NCI-H748 (cell line): ENCODE measurements around the gene SGPL1.

Experiments used
- DNase-seq: peaks from one replicate; lab custom pipeline; 2025; ENCODE audit not compliant: unreplicated experiment; lab: John Stamatoyannopoulos, UW

The SGPL1 gene

GRCh38 chr10:70905071-70906021 lies 89.6 kb downstream of the SGPL1 start:
- no peak for DNase-seq

DNA sequence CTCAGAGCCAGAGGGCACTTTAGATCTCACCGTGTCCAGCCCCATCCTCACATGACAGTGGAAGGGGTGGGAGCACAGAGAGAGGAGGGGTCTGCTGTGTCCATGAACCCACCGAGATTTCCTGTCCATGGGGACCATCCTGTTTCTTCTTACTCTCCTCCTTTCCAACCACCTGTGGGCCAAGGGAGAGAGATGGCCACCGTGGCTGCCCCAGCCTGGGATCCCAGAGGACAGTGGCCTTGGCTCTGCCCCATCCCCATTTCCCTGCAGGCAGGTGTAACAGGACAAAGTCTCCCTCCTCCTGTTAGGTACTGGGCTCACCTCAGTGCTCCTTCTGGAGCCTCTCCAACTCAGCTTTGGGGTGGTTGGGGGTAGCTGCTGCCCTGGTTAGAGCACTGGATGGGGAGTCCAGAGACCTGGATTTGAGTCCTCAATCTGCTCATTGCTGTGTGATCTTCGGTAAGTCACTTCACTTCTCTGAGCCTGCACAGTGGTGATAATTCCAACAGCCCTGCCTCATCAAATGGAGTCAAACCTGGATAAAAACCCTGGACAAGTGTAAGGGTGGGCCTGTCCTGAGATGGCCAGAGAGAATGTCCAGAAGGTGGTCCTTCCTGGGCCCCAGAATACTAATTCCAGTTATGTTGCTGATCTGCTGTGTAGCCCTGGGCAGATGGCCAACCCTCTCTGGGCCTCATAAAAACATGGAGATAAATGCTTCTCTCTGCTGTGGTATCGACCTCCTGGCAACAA lies 90.5 kb downstream of the SGPL1 start:
- DNase-seq, result no peak

- DNase-seq, result no peak
Observed at GRCh38 chr10:70906953-70907636, 91.3 kb downstream of the SGPL1 start.

DNA sequence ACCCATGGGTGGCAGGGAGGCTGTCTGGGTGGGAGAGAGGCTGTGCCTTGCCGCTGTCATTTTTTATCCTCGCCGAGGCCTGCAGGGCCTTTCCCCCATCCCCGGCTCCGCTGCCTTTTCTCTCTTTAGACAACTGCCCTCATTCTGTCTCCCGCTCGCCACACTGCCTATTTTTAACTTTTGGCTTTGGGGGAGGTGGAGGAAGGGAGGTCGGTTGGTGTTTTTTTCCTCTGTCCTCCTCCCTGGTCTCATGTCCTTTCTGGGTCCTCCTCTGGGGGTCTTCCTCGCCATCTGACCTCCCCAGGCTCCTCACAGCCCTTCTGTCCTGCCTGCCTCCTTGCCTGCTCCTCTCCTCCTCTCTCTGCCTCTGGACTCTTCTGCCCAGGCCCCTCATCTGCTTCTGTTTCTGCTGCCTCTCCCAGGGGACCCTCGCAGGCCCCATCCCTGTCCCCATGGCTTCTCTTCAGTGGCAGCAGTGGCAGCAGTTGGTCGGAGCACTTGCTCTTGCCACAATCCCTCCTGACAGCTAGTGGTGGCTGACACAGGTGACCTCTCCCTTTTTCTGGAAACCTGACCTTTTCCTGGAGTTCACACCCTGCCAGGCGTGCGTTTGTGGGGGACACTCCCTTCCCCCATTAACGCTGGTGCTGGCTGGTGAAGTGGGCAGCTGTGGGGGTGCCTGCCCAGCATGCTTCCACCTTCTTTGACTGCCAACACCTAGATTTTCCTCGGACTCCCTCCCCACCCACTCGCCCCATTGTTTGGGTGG lies 92.1 kb downstream of the SGPL1 start:
- DNase-seq, result no peak

DNA sequence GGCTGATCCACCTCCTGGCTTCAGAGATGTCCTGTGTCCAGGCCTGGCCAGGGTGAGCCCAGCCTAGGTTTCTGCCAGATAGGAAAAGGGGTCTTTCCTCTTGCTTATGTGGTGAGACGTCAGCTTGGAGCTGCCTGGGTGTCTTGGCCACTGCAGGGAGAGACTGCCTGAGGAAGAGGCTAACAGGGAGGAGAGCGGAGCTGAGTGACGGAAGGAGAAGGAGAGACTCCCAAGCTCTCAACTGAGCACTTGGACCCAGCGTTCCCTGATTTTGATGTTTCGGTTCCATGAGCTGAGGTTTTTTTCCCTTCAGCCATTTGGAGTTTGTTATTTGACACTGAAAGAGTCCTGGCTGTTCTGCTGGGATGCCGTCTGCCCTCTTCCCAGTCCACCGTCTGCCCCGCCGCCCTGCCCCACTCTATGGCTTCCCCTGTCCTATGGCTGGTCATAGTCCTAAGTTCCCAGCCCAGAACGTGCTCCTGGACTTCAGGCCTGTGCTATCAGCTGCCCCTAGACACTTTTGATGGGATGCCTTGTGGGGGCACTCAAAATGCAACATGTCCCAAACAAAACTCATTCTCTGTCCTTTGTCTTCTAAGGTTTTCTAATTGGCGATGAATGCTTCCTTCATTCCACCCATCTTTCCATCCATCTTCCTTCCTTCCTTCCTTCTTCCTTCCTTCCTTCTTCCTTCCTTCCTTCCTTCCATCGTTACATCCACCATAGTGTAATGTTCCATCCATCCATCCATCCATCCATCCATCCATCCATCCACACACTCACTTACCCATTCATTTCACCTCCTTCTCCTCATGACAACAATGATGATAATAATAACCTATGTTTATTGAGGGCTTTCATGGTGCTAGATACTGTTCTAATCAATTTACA lies 92.9 kb downstream of the SGPL1 start:
- DNase-seq, result no peak

DNA sequence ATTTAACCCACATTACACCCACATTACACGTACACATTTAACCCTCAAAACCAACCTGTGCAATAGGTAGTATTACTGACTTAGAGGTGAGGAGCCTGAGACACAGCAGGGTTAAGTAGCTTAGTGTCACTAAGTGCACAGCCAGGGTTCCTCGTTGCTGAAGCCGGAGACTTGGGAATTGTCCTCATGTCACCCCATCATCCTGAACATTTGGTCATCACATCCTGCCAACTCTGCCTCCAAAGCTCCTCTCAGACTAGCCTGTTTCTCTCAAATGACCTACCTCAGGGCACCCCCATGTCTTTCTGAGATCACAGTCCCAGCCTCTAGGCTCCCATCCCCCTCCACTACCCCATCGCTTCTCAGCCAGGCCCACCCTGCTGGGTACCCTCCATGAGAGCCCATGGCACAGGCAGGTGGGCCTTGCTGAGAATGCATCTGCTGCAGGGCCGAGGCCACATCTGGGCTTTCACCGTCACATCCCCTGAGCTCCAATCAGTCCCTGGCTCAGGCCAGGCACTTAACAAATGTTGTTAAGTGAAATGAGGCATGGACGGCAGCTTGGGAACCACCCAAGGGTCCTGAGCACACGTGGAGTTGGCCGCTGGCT lies 93.7 kb downstream of the SGPL1 start:
- DNase-seq, result no peak

DNA sequence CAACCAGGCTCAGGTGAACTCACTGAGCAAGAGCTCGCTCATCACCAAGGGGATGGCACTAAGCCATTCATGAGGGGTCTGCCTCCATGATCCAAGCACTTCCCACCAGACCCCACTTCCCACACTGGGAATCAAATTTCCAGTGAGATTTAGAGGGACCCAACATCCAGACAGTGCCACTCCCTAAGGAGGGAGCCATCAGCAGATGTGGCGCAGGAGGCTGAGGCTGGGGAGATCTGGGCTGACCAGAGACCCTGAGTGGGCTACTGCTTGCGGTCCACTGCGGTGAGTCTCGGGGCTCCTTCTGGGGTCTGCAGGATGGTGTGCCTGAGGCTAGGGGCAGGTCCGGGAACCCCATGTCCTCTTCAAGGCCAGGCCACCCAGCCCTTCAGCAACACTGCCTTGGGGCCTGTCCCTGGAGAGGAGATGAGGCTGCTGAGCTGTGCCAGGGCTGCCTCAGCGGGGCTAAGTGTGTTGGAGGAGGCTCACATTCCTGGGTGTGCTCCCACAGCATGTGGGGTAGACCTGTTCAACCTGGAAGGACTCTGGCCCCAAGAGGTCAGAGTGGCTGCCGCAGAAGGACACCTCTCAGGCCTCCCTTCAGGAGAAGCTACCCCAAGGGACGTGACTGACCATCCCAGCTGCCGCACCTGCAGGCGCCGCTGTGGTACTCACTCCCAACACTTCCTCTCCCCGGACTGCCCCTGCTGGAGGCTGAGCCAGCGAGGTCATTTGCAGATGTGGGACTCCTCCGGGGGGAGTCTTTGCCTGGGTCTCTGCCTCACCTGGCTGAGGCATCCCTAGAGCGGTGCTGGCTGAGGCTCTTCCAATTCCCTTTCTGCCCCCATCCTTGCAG lies 95.0 kb downstream of the SGPL1 start:
- no peak for DNase-seq

DNA sequence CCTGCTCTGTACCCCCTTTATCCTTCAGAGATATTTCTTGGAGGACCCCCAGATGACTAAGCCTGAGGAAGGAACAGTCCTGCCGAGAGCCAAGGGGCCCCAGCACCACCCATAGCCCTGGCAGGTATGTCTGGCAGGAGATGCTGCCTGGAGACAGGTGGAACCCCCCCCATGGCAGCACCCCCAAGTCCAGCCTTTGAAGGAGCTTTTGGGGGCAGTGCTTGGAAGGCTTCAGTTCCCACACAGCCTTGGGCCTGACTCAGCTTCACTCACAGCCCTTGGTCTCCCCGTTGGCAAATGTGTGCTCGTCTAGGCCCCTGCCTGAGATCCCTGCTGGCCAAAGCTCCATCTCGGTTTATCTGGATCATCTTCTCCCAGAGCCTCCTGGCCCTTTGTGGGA lies 95.6 kb downstream of the SGPL1 start:
- DNase-seq, result no peak

DNA sequence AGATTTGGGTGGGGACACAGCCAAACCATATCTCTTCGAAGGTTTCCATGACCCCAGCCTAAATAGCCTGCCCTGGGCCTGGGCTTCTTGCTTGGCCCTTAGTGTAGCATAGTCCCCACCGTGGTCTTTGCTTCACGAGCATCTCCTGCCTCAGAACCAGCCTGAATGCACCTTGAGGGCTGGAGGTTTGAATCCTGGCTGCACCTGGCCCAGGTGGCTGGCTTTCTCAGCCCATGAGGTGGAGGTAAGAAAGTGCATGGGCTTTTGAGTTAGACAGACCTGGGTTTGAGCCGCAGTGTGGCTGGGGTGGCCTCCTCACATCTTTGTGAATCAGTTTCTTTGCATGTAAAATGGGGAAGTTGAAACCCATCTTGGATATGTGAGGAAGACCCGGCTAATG lies 96.8 kb downstream of the SGPL1 start:
- no peak for DNase-seq

DNA sequence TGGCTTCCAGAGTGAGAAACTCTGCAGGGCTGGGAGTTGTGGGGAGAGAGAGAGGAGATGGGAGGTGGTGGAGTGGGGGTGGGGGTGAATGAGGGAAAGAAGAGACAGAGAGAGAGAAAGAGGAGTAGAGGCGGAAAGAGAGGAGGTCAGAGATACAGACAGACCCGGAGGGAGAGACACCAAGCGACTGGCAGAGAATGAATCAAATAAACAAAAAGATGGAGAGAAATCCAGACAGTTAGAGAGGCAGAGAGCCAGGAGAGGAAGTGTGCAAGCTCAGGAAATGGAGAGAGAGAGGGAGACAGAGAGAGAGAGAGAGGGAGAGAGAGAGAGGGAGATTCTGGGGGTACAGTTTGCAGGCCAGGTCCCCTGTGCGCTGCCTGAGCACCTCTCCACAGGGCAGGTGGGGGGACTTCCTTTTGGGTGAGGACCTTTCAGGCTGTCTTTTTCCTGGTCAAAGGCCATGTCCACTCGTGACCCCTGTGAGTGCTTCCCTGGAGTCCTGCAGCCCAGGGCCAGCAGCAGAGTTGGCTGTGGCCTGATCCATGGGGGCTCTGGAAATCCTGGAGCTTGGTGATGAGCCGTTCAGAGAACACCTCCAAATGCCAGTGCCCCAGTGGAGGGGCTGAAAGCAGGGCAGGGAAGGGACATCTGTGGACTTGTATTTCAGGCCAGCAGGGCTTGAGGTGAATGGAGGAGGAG lies 97.6 kb downstream of the SGPL1 start:
- no peak for DNase-seq

GRCh38 chr10:70913893-70914240 lies 98.1 kb downstream of the SGPL1 start:
- no peak for DNase-seq

DNA sequence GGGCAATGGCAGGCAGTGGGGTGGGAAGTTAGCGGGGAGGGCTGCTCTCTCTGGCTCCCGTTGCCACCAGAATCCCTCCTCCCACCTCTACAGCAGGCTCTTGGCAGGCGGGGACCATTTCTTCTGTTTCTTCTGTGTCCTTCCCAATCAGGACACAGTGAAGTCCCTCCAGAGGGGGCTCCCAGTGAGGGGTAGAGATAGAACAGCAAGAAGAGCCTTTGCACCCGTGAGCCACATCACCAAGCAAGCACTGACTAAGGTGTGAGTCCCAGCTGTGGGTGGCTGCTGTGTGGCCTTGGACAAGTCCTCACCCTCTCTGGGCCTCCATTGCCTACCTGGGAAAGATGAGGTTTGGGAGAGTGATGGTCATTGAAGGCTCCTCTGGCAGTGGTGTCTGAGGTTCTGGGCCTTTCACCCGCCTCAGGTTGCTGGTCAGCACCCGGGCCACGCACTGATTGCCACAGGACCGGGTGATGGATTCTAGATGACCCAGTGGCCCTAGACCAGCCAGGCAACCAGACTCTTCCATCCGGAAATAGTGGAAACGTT lies 98.6 kb downstream of the SGPL1 start:
- DNase-seq, result no peak

GRCh38 chr10:70915206-70915605 lies 99.5 kb downstream of the SGPL1 start:
- DNase-seq, result no peak

DNA sequence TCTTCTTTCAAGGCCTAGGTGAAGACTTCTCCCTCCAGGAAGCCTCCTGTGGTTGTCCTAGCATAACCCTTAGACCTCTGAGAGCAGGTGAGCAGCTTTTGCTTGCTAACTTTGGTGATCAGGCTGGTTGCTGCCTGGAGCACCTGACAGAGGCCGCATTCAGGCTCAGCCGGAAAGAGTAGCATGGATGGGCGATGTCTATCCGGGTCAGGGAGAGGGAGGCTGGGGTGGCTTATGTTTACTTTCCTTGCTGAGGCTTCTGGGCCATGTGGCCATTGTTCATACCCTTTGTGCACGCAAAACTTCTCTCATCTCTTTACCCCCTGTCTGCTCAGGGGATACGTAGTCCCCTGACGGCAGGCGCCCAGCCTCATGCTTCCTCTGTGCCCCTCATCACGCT lies 100.1 kb downstream of the SGPL1 start:
- no peak for DNase-seq

DNA sequence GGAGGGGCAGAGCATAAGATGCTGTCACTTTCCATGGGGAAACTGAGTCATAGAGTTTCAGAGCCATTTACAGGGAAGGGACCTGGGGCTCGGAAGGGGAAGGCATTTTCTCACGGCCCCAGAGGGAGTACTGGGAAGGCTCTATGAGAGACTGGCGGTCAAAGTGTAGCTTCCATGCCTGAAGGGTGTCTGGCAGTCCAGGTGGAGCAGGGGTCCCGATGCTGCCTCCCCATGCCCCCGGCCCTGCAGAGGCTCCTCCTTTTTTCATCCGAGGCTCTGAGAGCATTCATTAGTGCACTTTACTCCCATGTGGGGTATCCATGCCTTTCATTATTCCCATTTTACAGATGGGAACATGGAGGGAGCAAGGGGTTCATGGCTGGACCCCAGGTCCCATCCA lies 100.5 kb downstream of the SGPL1 start:
- DNase-seq, result no peak

GRCh38 chr10:70917226-70917625 lies 101.5 kb downstream of the SGPL1 start:
- peak; percentile 12 for DNase-seq

DNA sequence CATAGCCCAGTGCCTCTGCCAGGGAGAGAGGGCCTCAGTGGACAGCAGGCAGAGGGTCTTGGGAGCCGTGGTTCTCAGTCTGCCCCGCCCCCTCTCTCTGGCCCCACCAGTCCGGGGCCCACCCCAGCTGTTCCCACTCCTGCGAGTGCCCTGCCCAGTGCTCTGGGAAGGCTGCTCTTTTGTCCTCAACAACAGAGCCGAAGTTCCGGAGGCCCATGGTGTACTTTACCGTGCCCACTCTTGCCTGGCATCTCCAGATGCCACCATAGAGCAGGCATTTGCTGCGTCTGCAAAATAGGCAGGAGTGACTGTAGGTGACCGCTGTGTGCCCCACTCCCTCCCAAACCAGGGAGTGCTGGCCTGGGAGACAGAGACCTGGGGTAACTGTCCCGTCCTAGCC lies 101.9 kb downstream of the SGPL1 start:
- DNase-seq, result no peak
